Epithelial cell of esophagus (primary cell): ENCODE data around the gene APOD.

Experiments
- DNase-seq: peaks from one replicate; pipeline ENCODE4 v3.0.0; 2010; ENCODE audit warnings: low read depth
- H3K4me3 ChIP-seq: 2 replicates; pipeline ENCODE4 v1.5.1; 2011; ENCODE audit warnings: mild to moderate bottlenecking, low read length, control low read depth
- CTCF ChIP-seq: IDR thresholded peaks from 2 replicates; pipeline ENCODE4 v1.5.1; 2011; ENCODE audit warnings: low read depth, mild to moderate bottlenecking, low read length, control low read depth, inconsistent platforms; ENCODE audit not compliant: insufficient read depth; ENCODE audit errors: missing control alignments

APOD gene

DNA sequence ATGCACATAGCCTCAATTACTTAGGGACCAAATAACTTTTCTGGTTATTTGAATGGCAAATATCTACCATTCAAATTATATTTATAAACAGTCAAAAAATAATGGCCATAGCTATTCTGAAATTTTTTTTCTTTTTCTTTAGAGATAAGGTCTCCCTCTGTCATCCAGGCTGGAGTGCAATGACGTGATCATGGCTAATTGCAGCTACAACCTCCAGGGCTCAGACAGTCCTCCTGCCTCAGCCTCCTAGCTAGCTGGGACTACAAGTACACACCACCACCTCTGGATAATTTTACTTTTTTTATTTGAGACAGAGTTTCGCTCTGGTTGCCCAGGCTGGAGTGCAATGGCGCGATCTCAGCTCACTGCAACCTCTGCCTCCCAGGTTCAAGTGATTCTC is 57.2 kb downstream of the APOD start:
- no peak overlapping the region for H3K4me3 ChIP-seq
- no peak for TF ChIP-seq CTCF
- no peak for DNase-seq

DNA sequence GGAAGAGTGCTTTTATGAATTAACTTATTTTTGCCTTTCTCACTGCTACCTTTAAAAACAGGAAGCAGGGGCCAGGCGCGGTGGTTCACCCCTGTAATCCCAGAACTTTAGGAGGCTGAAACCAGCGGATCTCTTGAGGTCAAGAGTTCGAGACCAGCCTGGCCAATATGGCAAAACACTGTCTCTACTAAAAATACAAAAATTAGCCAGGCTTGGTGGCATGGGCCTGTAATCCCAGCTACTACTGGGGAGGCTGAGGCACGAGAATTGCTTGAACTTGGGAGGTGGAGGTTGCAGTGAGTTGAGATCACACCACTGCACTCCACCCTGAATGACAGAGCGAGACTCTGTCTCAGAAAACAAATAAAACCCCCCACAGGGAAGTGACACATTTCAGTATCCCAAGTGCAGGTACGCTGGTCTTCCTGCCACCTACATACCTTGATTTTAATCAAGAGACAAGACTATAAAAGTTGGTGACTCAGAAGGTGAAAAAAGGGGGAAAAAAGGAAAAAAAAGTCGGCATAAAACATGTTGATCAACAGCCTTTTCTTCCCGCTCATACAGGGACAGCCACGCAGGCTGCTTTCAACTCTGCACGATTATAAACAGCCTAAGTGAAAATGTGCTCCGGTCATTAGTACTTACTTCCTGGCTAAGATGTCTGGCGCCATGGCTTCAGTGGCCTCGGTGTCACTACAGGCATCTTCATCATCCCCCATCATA is 59.4 kb downstream of the APOD start:
- no peak for DNase-seq

DNA sequence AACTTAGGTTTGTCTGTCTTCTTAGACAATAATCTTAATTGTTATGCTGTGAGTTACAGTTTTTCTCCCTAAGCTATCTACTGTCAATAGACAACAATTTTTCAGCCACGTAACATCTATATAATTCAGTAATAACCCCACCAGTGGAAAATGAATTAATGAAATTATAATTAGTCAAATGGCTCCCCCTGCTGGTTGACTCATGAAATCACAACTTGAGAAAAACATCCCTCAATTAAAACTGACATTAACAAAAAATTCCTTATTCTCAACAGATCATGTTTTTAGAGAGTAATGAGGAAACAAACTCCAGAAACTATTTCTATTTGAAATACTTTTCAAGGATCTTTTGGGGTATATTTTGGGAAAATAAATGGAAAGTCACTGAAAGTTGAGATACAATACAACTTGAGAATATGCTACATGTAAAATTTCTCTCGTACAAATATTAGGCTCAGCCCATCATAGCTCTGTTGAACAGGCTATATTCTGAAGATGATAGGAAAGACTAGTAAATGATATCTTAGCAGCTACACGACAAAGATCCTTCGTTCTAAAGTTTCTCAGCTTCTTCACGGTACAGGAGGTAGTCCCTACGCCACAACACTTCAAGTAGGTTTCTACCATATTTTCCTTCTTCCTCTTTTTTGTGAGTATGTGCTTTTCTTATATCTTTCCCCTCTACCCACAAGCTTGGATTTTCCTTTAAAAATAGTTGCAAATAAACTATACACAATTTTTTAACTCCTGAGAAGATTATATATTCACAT is 61.3 kb downstream of the APOD start:
- TF ChIP-seq CTCF, result peak; percentile 37
- peak; percentile 30 for DNase-seq

More for the DNA sequence above, 59.4 kb downstream of the APOD start:
- no peak for TF ChIP-seq CTCF
- H3K4me3 ChIP-seq, result no peak overlapping the region

More for the DNA sequence above, 61.3 kb downstream of the APOD start:
- H3K4me3 ChIP-seq, result no peak overlapping the region
